NCI-H345 treated with DMSO at 0.1 percent for 48 hours (cell line): ENCODE measurements around the gene CYSLTR1.
"Not testable (repeated sequence)": the region's sequence is repeated elsewhere in the genome, so short reads cannot be mapped to it uniquely, and the experiment has no call there.

Source experiments
- DNase-seq: peaks from one replicate; lab custom pipeline; 2025; ENCODE audit not compliant: unreplicated experiment; lab: John Stamatoyannopoulos, UW

The CYSLTR1 gene, protein sequence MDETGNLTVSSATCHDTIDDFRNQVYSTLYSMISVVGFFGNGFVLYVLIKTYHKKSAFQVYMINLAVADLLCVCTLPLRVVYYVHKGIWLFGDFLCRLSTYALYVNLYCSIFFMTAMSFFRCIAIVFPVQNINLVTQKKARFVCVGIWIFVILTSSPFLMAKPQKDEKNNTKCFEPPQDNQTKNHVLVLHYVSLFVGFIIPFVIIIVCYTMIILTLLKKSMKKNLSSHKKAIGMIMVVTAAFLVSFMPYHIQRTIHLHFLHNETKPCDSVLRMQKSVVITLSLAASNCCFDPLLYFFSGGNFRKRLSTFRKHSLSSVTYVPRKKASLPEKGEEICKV

DNA sequence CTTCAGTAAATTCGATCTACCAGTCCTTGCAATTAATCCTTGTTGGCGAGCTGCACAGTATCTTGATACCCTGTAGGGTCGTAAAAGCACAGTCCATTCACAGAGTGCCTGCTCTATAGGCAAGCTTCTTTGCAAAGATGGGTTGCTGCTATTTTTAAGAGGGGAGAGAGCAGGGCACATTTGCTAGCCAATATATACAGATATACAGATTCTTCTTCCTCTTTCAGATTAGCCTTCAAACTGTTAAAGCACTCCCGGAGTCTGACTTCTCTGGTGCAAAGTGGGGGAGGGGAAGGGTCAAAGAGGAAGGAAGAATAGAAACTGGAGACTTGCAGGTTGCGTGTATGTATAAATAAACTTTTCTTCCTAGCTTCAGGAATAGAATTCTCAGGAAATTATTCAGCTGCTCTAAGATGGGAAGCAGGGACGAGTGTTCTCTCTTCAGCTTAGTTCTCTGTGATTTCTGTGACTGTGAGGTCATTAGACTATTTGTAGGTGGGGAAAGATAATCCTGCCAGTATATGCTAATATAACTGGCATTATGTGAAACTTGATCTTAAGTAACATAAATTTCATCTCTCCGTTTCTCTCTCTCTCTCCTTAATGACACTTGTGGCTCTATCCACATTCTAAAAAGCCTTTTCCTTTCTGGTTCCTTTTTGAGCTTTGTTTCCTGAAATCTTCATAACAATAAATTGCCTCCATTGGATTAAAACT lies at the start of gene CYSLTR1:
Gene CYSLTR1, minus strand, starts transcription at position 242 of the 717 bp plus-strand sequence. CDS start 53,865 bp downstream, outside the sequence.
- DNase-seq = no peak

GRCh38 chrX:78377186-78377585 lies 49.8 kb upstream of the CYSLTR1 start:
- DNase-seq = no peak

DNA sequence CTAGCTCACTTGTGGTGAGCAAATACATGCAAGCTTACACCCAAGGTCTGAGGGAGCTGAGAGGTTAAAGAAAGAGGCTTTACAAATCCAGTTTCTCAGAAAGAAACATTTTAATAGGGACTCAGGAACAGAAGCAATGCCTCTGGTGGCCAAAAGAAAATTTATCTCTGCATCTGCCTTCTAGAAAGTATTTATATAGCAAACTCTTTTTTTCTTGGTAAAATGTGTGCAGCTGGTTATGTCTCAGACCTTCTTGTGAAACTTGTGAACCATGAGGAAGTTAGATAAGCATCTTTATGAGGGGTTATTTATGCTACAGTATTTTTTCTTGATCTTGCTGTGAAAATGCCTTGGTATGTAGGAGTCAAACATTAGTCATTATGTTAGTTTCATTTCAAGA lies 48.5 kb upstream of the CYSLTR1 start:
- no peak for DNase-seq

DNA sequence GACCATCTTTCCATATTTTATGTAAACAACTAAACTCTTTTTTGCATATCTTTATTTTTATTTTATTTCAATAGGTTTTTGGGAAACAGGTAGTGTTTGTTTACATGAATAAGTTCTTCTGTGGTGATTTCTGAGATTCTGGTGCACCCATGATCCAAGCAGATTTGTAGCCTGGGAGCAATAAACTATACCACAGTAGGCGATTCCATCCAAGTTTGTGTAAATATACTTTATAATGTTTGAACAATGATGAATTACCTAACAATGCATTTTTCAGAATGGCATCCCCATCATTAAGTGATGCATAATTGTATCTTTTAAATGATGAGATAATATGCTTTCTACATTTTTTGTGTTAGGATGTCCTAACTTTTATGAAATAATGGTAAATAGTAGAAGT lies 39.2 kb upstream of the CYSLTR1 start:
- DNase-seq = no peak

DNA sequence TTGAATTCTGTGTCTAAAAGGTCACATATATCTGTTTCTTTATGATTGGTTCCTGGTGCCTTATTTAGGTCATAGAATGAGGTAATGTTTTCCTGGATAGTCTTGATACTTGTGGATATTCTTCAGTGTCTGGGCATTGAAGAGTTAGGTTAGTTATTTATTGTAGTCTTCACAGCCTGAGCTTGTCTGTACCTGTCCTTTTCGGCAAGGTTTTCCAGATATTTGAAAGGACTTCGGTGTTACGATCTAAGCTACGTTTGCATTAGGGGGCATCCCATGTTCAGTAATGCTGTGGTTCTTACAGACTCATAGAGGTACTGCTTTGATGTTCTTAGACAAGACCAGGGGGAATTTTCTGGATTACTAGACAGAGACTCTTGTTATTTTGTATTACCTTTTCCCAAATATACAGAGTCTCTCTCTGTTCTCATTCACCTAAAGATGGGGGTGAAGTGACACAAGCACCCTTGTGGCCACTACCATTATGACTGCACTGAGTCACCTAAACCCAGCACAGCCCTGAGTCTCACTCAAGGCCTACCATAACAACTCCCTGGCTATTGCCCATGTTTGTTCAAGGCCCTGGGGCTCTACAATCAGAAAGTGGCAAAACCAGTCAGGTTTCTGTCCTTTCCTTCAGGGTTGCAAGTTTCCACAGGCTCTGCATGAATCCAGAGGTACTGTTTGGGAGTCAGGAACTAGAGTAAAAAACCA lies 30.1 kb upstream of the CYSLTR1 start:
- DNase-seq = no peak

DNA sequence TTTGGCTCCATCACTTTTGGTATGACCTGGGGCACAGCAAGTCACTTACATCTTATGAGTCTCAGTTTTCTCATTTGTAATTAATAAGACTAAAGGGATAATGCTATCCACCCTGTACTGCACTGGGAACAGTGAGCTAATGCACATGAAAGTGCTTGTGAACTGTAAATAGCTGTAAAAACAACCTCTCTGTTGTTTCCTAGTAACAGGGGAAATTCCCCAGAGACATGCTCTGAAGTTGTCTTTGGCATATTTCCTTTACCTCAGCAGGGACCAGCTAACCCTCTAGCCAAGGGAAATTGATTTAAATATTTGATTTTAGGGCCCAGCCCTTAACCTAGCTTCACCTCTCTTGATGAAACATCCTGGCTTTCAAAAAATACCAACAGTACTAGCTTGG lies 6.1 kb upstream of the CYSLTR1 start:
- no peak for DNase-seq

GRCh38 chrX:78331708-78332107 lies 4.3 kb upstream of the CYSLTR1 start:
- no peak for DNase-seq

DNA sequence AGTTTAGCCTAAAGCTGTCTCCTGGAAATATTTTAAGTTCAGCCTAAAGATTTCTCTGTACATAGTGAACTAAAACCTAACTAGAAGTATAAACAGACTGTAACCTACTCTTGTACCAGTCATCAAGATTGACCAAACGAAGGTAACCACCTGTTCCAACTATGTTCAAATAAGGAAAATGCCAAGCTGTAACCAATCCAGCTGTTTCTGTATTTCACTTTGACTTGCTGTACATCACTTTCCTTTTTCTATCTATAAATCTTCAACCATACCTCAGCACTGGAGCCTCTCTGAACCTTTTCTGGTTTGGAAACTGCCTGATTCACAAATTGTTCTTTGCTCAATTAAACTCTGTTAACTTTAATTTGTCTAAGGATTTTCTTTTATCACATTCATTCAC lies 3.1 kb upstream of the CYSLTR1 start:
- DNase-seq = no peak

- DNase-seq = no peak
Measured at GRCh38 chrX:78330068-78330467, 2.7 kb upstream of the CYSLTR1 start.

GRCh38 chrX:78329486-78329885 lies 2.1 kb upstream of the CYSLTR1 start:
- DNase-seq = no peak

- no peak for DNase-seq
Measured at GRCh38 chrX:78326401-78326800, 1.0 kb downstream of the CYSLTR1 start.

DNA sequence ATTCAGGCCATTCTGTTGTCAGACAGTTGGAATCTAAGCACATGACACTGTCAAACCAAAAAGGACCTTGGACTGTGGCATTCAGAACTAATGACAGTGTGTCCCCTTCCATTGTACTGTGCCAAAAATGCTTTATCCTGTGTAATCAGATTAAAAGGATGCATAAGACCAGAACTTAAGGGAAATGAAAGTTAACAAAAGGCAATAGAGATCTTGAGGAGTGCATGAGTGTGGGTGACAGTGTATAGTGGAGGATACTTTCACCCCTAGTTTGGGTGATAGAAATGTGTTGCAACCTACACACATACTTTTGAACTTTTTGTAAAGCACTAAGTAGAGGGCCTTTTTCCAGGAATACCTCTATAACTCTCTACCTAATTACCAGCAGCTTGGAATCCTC lies 4.5 kb downstream of the CYSLTR1 start:
- DNase-seq = no peak

GRCh38 chrX:78321809-78322208 lies 5.6 kb downstream of the CYSLTR1 start:
- DNase-seq = no peak

DNA sequence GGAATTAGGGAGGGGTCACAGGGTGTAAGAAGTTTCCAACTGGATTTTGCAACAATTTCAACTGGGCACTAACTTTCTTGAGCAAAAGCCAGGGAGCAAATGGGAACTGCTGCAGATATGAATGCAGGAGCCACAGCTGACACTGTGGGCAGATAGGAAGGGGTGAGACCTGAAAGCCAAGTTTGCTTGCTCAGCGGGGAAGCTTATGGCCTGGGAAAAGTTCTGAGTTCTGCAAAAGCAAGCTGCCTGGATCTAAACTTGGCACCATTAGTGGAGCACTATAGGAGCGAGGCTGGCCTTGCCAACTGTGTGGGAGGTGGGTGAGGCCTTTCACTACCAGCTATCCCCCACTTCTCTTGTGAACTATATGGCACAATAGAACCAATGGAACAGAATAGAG lies 11.1 kb downstream of the CYSLTR1 start:
- DNase-seq = no peak

GRCh38 chrX:78315745-78316144 lies 11.7 kb downstream of the CYSLTR1 start:
- no peak for DNase-seq

- DNase-seq = no peak
Measured at GRCh38 chrX:78314561-78314960, 12.8 kb downstream of the CYSLTR1 start.

GRCh38 chrX:78313526-78313925 lies 13.9 kb downstream of the CYSLTR1 start:
- DNase-seq = no peak

DNA sequence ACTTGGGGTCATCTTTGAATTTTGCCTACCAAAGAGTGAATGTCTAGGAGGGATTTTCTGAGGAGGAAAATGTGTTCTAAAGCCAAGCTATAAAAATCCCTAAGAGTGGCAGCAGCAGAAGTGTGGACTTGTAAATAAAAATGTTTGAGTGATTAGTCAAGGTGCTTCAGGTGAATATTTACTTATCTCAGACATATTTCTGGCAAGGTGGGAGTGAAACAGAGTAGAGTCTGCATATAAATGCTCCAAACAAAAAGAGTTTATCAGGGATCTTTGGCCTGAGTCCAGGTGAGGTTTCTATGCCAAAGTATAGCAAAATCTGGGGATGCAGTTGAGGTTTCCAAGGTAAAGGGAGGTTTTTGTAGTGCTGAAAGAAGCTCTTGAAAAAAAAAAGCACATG lies 19.7 kb downstream of the CYSLTR1 start:
- no peak for DNase-seq

DNA sequence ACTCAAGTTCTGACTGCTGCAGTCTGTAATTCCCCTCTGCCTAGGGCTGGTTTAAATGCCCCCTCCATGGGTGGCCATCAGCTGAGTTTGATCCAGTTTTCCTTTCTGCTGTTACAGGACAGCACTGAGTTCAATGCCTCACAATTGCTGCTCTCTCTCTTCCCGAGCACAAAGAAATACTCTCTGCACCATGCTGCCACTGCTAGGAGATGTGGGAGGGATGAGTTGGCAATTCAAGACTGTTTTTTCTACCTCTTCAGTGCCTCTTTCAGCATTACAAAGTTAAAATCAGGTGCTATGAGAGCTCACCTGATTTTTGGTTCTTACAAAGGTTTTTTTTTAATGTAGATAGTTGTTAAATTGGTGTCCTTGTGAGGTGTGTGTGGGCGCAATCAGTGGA lies 24.3 kb downstream of the CYSLTR1 start:
- no peak for DNase-seq

GRCh38 chrX:78300933-78301332 lies 26.5 kb downstream of the CYSLTR1 start:
- DNase-seq = not testable (repeated sequence)

DNA sequence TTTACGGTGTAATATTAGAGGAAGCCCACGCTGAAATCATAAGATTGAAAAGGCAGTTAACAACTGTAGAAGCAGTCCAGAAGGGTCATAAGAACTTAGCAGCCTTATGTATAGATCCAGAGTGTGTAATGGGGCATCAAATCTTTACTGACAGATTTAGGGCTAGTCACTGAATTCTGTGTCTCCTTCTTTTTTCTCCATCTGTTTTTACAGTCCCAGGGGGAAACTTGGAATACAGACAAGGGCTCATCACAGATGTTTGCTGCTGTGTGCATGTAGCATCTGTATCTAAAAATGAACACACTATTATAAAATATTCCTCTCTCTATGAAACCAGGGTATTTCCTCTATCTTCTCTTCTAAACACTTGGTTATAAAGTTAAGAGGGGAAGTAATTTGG lies 43.9 kb downstream of the CYSLTR1 start:
- no peak for DNase-seq

GRCh38 chrX:78237127-78237526 lies 90.3 kb downstream of the CYSLTR1 start:
- no peak for DNase-seq
